HepG2 (cell line): Measurements from ENCODE around the gene PNMA8B. TPM values are rescaled to one million over a fixed set of nuclear protein-coding genes. Genes with fewer than 3 reads are reported as not detected.

Experiments
- ATAC-seq: fragments of 200-7000 bp; cut with Tn5 transposase; 3 replicates; pipeline ENCODE4 v1.9.1; 2020; ENCODE audit warnings: mild to moderate bottlenecking, moderate library complexity
- BruUV-seq: library from RNA; stranded (reverse); fragments of 400-500 nt; replicated peaks from 2 replicates; lab custom pipeline; 2021; lab: Mats Ljungman, UMichigan
- CTCF ChIA-PET: fragments of 300-600 bp; formaldehyde crosslinking; extraction: SDS; loops from one replicate; lab custom pipeline; 2021; ENCODE audit warnings: low total read pairs, inconsistent platforms, low intra/inter-chr PET ratio; lab: Yijun Ruan, JAX
- POLR2A ChIA-PET: fragments of 350-600 bp; sonication (Branson Sonifier 250); formaldehyde crosslinking; loops from one replicate; lab custom pipeline; 2020; ENCODE audit warnings: antibody characterized with exemption, inconsistent platforms; lab: Yijun Ruan, JAX
- DNase-seq: peaks from one replicate; pipeline ENCODE4 v3.0.0-alpha.2; 2015; ENCODE audit warnings: low spot score
- FAIRE-seq: peaks from 3 replicates; lab custom pipeline; 2011; peaks lifted over from hg19 to GRCh38; lab: Jason Lieb, UNC
- H2AFZ ChIP-seq: one replicate; pipeline ENCODE4 v1.6.1; 2011; ENCODE audit warnings: low read length, inconsistent platforms
- H3K27ac ChIP-seq: fragments of 300-600 bp; 3 replicates; pipeline ENCODE4 v1.8.0; 2011; ENCODE audit warnings: mixed run types, mild to moderate bottlenecking, mixed read lengths, low read length, inconsistent platforms; ENCODE audit not compliant: insufficient read depth; ENCODE audit errors: extremely low read length
- H3K27me3 ChIP-seq, 2 experiments: fragments of 200-600 bp in 1 of 2; 2 replicates in 1 of 2; 3 replicates in 1 of 2; pipeline versions ENCODE4 v1.6.0 to v1.8.0; 2011; ENCODE audit warnings: low read length in 2 of 2, mild to moderate bottlenecking in 2 of 2, moderate library complexity in 2 of 2, inconsistent platforms in 1 of 2; ENCODE audit not compliant: insufficient read depth in 2 of 2, control insufficient read depth in 1 of 2
- H3K36me3 ChIP-seq, 2 experiments: fragments of 200-600 bp in 1 of 2; replicated peaks in 1 of 2; 2 replicates in 1 of 2; 3 replicates in 1 of 2; pipeline versions ENCODE4 v1.5.1 to v1.8.0; 2011; ENCODE audit warnings: low read length in 2 of 2, inconsistent platforms in 1 of 2; ENCODE audit not compliant: insufficient read depth in 2 of 2, control insufficient read depth in 1 of 2
- H3K4me1 ChIP-seq: 2 replicates; pipeline ENCODE4 v1.5.1; 2012; ENCODE audit warnings: low read length, inconsistent platforms; ENCODE audit not compliant: insufficient read depth
- H3K4me2 ChIP-seq: 2 replicates; pipeline ENCODE4 v1.6.0; 2011; ENCODE audit warnings: low read depth, low read length, inconsistent platforms
- H3K4me3 ChIP-seq, 3 experiments: fragments of 200-600 bp in 1 of 3; sonication (generic), shearing (Covaris generic) in 1 of 3; replicated peaks in 1 of 3; 2 replicates each; pipeline ENCODE4 v1.5.1; 2011 to 2016; ENCODE audit warnings: low read length in 3 of 3, inconsistent platforms in 2 of 3, low read depth in 2 of 3, mild to moderate bottlenecking in 2 of 3, control low read depth in 1 of 3, mixed read lengths in 1 of 3; ENCODE audit not compliant: insufficient read depth in 1 of 3
- H3K79me2 ChIP-seq: one replicate; pipeline ENCODE4 v1.6.1; 2011; ENCODE audit warnings: low read length, inconsistent platforms; ENCODE audit not compliant: insufficient read depth
- H3K9ac ChIP-seq: 2 replicates; pipeline ENCODE4 v1.6.0; 2011; ENCODE audit warnings: mild to moderate bottlenecking, low read depth, low read length, inconsistent platforms; ENCODE audit not compliant: insufficient read depth
- H3K9me3 ChIP-seq: 2 replicates; pipeline ENCODE4 v1.5.1; 2012; ENCODE audit warnings: mild to moderate bottlenecking, low read length
- H4K20me1 ChIP-seq: 2 replicates; pipeline ENCODE4 v1.6.0; 2011; ENCODE audit warnings: inconsistent platforms, mild to moderate bottlenecking, low read length, moderate library complexity; ENCODE audit not compliant: insufficient read depth
- FOXC1 ChIP-seq: sonication (generic); formaldehyde crosslinking; IDR thresholded peaks from 2 replicates; pipeline ENCODE4 v1.8.0; 2022; ENCODE audit warnings: mild to moderate bottlenecking, missing genetic modification reagents, borderline replicate concordance
- SRSF4 ChIP-seq: fragments of 200-400 bp; formaldehyde crosslinking; IDR thresholded peaks from one replicate; pipeline ENCODE4 v1.6.1; 2018; ENCODE audit warnings: mild to moderate bottlenecking, low read depth, low read length, moderate library complexity; ENCODE audit not compliant: poor library complexity, severe bottlenecking
- TCF7 ChIP-seq: sonication (generic); IDR thresholded peaks from 2 replicates; pipeline ENCODE4 v1.6.1; 2016; ENCODE audit warnings: antibody characterized with exemption, low read depth
- XRCC5 ChIP-seq: fragments of 200-400 bp; formaldehyde crosslinking; optimal IDR thresholded peaks from 2 replicates; pipeline ENCODE3; 2017; ENCODE audit warnings: mild to moderate bottlenecking, low read length
- ZNF124 ChIP-seq: sonication (generic); formaldehyde crosslinking; IDR thresholded peaks from 2 replicates; pipeline ENCODE4 v1.4.0; 2020; ENCODE audit warnings: missing genetic modification reagents
- ZNF331 ChIP-seq: sonication (generic); formaldehyde crosslinking; IDR thresholded peaks from 2 replicates; pipeline ENCODE4 v1.4.0; 2020; ENCODE audit warnings: missing genetic modification reagents
- ZNF546 ChIP-seq: sonication (generic); formaldehyde crosslinking; conservative IDR thresholded peaks from 2 replicates; pipeline ENCODE4 v1.8.1; 2023; ENCODE audit warnings: mild to moderate bottlenecking, missing genetic modification reagents
- ZNF709 ChIP-seq: sonication (generic); formaldehyde crosslinking; IDR thresholded peaks from 2 replicates; pipeline ENCODE4 v1.5.0; 2020; ENCODE audit warnings: mild to moderate bottlenecking, missing genetic modification reagents
- WGBS: methylation state at CpG from one replicate; pipeline ENCODE4 v1.1.6; 2017; ENCODE audit warnings: low lambda C conversion rate; 5-methylcytosine and 5-hydroxymethylcytosine counted together
- in situ Hi-C: cut with HindIII; loops from 2 replicates; pipeline ENCODE4 v1.10.0; 2017; ENCODE audit warnings: low pct_unique_long_range_greater_than_20kb; ENCODE audit not compliant: extremely low pct_ligation_motif_present
- intact Hi-C: fragments of 100-400 bp; cut with micrococcal nuclease; formaldehyde crosslinking; loops from one replicate; pipeline ENCODE4 v1.10.0; 2022; ENCODE audit not compliant: unreplicated experiment
- polyA plus RNA-seq, 8 experiments: library from polyadenylated mRNA; depleted of rRNA in 3 of 8; stranded (reverse) in 7 of 8; unstranded in 1 of 8; fragments of >200 nt; fragmentation: Illumina TruSeq in 4 of 8; extraction: Trizol in 4 of 8; gene quantifications; 2 replicates each; pipeline versions ENCODE4 v1.2.1 to v1.2.3, GENCODE V29; 2011 to 2016; ENCODE audit warnings: low read depth in 4 of 8, missing spikeins in 1 of 8, mixed read lengths in 1 of 8; ENCODE audit not compliant: insufficient read depth in 1 of 8
- total RNA-seq, 5 experiments: library from RNA; depleted of rRNA; stranded (reverse); fragments of >200 nt; fragmentation: Illumina TruSeq; extraction: Trizol; gene quantifications; 2 replicates each; pipeline ENCODE4 v1.2.3, GENCODE V29; 2016; ENCODE audit warnings: low read depth in 1 of 5
- TF ChIP-seq, protein P1 (sequence below): sonication (generic); formaldehyde crosslinking; IDR thresholded peaks from 2 replicates; pipeline ENCODE4 v1.4.0; 2020; ENCODE audit warnings: missing genetic modification reagents, mild to moderate bottlenecking, borderline replicate concordance

Gene PNMA8B
- total and polyA plus RNA-seq, 2 of the 13 experiments (the other 11 are each of a cell fraction or from before 2014, with no cell fraction given): not detected

DNA sequence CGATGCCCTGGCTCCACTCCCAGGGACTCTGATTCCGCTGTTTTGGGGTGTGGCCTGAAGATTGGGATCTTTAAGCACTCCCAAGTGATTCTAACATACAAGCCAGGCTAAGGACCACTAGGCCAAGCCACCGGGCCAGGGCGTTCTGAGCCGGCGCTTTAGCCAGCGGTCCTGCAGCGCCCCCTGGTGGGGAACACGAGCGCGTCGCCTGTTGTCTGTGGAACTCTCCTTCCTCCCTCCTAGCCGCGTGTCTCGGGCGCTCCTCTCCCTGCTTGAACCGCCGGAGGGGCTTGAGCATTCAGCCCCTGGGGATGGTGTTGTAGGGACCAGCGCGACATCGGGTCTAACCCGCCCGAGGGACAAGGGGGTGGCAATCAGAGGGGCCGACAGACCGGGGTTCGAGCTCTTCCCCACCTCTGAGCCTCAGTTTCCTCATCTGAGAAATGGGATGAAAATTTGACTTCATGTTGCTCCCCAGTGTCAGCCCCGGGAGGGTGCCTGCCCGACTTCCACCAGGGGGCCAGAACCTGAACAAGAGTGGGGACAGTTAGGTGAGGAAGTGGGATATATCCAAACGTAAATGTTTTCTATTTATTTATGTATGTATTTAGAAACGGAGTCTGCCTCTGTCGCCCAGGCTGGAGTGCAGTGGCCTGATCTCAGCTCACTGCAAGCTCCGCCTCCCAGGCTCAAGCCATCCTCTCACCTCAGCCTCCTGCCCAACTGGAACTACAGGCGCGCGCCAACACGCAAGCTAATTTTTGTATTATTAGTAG is 18.0 kb upstream of the PNMA8B start (continued):
- TF ChIP-seq ZNF124 (CRISPR knock-in tag): no peak
- TF ChIP-seq FOXC1: no peak

DNA sequence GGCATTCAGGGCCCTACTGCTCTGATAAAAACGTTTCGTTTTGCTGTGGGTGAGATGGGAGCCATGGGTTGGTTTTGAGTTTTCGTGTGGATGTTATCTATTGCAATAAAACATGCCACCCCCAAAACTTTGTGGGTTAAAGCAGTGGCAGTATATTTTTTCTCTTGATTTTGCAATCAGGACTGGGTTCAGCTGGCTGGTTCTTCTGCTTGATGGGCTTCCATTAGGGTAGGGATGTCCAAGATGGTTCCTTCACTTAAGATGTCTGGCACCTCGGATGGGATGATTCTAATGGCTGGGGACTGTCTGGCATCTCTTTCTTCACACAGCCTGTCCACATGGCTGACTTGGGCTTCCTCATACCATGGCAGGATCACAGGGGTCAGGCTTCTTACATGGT is 15.6 kb upstream of the PNMA8B start:
- no peak overlapping the region for H3K9ac ChIP-seq
- TF ChIP-seq SRSF4: no peak
- TF ChIP-seq ZNF546 (CRISPR knock-in tag): no peak
- TF ChIP-seq ZNF331: peak; percentile 99
- no peak for TF ChIP-seq ZNF709
- in situ Hi-C loops (no loop called here), intact Hi-C loops (loop anchor here (5.0 to 10.0 kb wide), 2 partner anchors 109 to 226 kb away; no protein-coding TSS in a partner anchor)
- no peaks in the 10 kb centered on the region for H3K36me3 ChIP-seq
- ChIA-PET POLR2A (no interaction called here), CTCF (interaction anchor here (5.7 kb wide), 1 partner anchor 116 kb away, joined by 59 read pairs; no protein-coding TSS in a partner anchor)
- H3K4me1 ChIP-seq: no peaks in the 10 kb centered on the region
- no peak for DNase-seq
- no peak for ATAC-seq
- 0% methylated on average over 2 of the region's 4 CpGs for WGBS
- peaks cover 6% of the 10 kb centered on the region for H3K9me3 ChIP-seq
- H3K79me2 ChIP-seq: no peaks in the 10 kb centered on the region
- H3K27me3 ChIP-seq: no peaks in the 10 kb centered on the region
- H3K4me2 ChIP-seq: no peak overlapping the region
- H4K20me1 ChIP-seq: no peaks in the 10 kb centered on the region
- H3K27ac ChIP-seq: no peak overlapping the region
- no peak for FAIRE-seq
- no peak overlapping the region for H3K4me3 ChIP-seq
- H2AFZ ChIP-seq: no peak overlapping the region
- BruUV-seq: no TSS peak

DNA sequence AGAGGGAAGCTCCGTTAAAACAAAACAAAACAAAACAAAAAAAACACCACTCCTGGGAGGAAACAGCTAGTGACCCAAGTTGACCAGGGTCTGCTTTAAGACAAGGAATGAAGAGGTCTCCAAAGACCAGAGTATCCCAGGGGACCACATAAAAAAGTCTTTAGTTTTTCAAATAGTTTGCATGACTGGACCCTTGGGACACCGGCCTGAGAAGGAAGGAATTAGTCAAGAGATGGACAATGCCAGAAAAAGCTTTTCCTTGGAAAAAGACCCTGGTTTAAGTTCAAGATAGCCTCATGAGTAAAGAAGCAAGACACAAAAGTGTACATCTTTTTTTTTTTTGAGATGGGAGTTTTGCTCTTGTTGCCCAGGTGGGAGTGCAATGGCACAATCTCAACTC is 12.5 kb upstream of the PNMA8B start:
- H3K4me3 ChIP-seq: no peak overlapping the region
- H3K9ac ChIP-seq: no peak overlapping the region
- no peaks in the 10 kb centered on the region for H4K20me1 ChIP-seq
- H3K79me2 ChIP-seq: no peaks in the 10 kb centered on the region
- POLR2A ChIA-PET: no interaction called here
- TF ChIP-seq TCF7: no peak
- TF ChIP-seq, protein P1, sequence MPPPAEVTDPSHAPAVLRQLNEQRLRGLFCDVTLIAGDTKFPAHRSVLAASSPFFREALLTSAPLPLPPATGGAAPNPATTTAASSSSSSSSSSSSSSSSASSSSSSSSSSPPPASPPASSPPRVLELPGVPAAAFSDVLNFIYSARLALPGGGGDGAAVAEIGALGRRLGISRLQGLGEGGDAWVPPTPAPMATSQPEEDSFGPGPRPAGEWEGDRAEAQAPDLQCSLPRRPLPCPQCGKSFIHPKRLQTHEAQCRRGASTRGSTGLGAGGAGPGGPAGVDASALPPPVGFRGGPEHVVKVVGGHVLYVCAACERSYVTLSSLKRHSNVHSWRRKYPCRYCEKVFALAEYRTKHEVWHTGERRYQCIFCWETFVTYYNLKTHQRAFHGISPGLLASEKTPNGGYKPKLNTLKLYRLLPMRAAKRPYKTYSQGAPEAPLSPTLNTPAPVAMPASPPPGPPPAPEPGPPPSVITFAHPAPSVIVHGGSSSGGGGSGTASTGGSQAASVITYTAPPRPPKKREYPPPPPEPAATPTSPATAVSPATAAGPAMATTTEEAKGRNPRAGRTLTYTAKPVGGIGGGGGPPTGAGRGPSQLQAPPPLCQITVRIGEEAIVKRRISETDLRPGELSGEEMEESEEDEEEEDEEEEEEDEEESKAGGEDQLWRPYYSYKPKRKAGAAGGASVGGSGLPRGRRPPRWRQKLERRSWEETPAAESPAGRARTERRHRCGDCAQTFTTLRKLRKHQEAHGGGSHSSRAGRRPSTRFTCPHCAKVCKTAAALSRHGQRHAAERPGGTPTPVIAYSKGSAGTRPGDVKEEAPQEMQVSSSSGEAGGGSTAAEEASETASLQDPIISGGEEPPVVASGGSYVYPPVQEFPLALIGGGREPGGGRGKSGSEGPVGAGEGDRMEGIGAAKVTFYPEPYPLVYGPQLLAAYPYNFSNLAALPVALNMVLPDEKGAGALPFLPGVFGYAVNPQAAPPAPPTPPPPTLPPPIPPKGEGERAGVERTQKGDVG (CRISPR knock-in tag): no peak
- no peak for TF ChIP-seq XRCC5
- H3K36me3 ChIP-seq: no peaks in the 10 kb centered on the region
- WGBS: 69% methylated on average over 2 of the region's 2 CpGs
- ATAC-seq (no peak), DNase-seq (no peak), FAIRE-seq (no peak)
- H3K27me3 ChIP-seq: no peaks in the 10 kb centered on the region
- H3K4me1 ChIP-seq: no peaks in the 10 kb centered on the region; the same call in 1 of the 2 replicates
- no TSS peak for BruUV-seq
- no peak overlapping the region for H2AFZ ChIP-seq
- H3K9me3 ChIP-seq: peaks cover 6% of the 10 kb centered on the region
- no peak overlapping the region for H3K27ac ChIP-seq
- no peak overlapping the region for H3K4me2 ChIP-seq
- CTCF ChIA-PET: no interaction called here
- in situ Hi-C loops: no loop called here
- intact Hi-C loops: no loop called here
